Amniotic stem cell (primary cell): ENCODE results near the gene FAM185A.
"Not testable (repeated sequence)": the region's sequence is repeated elsewhere in the genome, so short reads cannot be mapped to it uniquely, and the experiment has no call there.

Experiments
- DNase-seq: peaks from one replicate; lab custom pipeline; 2025; lab: John Stamatoyannopoulos, UW

FAM185A gene

DNA sequence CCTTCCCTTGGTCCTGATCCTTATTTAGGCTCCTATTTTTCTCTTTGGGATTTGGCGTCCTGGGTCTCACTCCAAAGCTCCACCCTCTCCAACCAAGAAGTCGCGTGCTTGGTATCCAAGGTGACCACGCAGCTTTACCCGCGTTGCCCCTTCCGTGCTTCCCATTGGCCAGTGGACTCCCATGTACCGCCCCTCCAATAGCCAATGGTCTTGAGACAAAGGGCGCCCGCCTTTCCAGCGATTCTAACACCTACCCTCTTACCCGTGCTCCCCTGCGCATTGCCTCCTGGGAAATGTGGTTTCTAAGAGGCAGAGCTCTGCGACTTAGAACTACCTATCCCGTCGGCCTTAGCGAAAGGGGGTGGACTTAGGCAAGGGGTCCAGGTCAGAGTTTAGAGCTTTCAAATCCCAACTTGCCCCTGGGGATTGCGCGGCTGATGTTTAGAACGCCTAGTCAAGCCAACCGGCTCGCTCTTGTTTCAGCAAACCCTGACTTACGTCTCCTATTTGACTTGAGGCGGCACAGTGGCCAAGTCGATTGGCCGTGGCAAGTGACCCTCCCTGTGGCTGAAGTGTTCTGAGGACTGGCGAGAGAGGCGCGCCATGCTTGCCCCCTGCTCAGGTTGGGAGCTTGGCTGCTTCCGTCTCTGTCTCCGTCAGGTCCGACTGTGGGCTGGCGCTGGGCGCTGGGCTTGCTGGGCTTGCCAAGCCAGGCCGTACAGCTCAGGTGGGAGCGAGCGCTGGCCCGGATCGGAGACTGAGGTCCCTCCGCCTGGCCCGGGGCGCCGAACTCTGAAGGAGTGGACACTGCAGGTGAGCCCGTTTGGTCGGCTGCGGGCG lies at the start of gene FAM185A:
FAM185A (plus strand) TSS at position 395 of the 840 bp plus-strand sequence; CDS start at position 604, 209 bp downstream.
- DNase-seq = peak; percentile 98

GRCh38 chr7:102713011-102713690 lies 35.6 kb upstream of the FAM185A start:
- DNase-seq = not testable (repeated sequence)

- not testable (repeated sequence) for DNase-seq
Measured at GRCh38 chr7:102713691-102714080, 35.1 kb upstream of the FAM185A start.

- not testable (repeated sequence) for DNase-seq
Measured at GRCh38 chr7:102714774-102715522, 33.9 kb upstream of the FAM185A start.

GRCh38 chr7:102715718-102716117 lies 33.1 kb upstream of the FAM185A start:
- DNase-seq = not testable (repeated sequence)

- not testable (repeated sequence) for DNase-seq
Measured at GRCh38 chr7:102718491-102718890, 30.3 kb upstream of the FAM185A start.

- not testable (repeated sequence) for DNase-seq
Measured at GRCh38 chr7:102726170-102726569, 22.6 kb upstream of the FAM185A start.

- DNase-seq = not testable (repeated sequence)
Measured at GRCh38 chr7:102729670-102730069, 19.1 kb upstream of the FAM185A start.

DNA sequence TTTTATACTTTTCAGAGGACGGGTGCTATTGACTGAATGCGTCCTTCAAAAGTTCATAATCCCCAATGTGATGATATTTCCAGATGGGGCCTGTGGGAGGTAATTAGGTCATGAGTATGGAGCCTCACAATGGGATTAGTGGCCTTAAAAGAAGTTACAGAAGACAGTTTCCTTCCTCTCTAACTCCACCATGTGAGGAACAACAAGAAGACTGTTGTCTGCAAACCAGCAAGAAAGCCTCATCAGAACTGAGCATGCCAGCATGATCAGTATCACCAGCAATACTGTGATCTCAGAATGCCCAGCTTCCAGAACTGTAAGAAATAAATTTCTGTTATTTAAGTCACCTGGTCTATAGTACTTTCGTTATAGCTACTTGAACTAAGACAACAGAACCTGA lies 18.4 kb upstream of the FAM185A start:
- DNase-seq = not testable (repeated sequence)

DNA sequence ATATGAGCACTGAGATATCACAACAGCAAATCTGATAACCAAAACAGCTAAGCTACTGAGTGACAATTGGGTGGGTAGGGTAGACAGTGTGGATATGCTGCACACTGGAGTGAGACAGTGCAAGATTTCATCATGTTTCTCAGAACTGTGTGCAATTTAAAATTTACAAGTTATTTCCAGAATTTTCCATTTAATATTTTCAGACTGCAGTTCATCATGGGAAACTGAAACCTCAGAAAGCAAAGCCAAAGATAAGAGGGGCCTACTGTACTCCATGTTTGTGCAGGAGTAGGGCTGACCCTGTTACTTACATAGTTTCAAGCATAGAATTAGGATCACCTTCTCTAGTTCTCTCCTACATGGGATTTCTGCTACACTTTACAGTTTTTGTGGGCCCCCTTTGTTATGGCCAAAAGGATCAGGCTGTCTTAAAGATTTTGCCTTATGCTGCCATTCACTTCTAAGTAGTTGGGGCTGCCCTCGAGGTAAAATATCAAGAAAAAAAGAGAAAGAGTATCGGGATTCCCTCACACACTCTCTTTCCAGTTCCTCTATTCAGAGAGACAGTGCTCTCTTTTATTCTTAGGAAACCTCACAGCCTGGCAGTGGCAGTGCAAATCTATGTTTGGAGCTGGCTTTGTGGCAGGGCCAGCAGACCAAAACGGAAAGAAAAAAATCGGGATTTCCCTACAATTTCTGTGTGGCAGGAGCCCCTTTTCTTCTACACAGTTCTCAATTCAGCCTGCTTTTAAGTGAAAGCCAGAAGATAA lies 6.6 kb upstream of the FAM185A start:
- not testable (repeated sequence) for DNase-seq

DNA sequence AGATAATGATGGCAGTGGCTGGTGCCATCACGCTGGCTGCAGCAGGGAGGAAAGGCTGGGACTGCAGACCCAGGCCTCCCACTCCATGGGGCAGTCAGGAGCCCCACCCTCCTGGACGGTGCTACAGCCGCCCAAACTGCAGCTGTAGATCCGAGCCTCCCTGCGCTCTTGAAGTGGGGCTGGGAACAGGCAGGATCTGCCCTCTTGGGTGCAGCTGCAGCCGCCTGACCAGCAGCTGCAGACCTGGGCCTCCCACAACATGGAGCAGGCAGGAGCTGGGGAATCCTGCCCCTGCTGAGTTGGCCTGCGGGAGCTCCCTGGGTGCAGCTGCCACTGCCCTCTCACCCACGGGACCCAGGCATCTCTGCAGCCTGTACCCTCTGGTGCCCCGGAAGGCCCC lies 4.9 kb upstream of the FAM185A start:
- not testable (repeated sequence) for DNase-seq

DNA sequence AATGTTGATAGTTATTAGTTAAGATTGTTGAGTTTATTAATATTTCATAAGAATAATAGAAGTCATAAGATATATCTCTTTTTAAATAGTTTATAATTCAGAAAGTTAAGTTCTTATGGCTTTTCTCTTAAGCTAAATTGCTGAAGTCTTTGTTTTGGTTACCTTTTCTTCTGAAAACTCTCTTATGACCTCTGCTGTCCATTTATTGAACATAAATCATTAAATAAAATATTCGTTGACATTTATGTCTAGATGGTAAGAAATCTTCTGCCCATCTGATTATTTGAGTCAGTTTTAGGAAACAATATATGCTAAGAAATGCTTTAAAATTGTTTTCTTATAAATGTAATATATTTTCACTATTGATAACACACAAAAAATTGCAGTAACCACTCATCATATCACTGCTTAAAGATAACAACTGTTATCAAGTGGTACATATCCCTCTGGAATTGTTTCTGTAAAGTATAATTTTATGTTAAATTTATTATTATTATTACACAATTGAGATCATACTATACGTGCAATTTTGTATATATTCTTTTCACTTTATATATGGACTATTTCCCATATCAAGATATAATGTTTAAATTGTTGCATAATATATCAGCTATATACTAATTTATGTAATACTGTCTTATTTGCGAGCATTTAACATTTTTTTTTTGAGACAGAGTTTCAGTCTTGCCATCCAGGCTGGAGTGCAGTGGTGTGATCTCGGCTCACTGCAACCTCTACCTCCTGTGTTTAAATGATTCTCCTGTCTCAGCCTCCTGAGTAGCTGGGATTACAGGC lies 3.1 kb upstream of the FAM185A start:
- DNase-seq = not testable (repeated sequence)

GRCh38 chr7:102749445-102749786 lies 617 bp downstream of the FAM185A start:
- DNase-seq = not testable (repeated sequence)

DNA sequence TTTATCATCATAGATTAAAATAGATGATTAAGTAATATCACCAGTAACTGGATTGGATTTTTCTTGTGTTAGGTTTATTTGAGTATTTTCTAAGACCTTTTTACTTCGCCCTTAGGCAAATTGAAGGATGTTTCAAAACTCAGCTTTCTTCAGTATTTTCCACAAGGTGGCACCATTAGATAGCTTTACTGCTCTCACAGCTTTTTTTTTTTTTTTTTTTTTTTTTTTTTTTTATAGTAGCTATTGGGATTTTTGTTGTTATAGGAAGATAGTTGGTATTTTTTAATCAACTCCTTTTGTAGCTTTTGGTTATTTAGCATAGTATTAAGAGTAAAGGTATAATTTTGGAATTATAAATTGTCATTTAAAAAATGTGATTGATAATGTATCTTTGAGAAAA lies 9.4 kb downstream of the FAM185A start:
- not testable (repeated sequence) for DNase-seq

DNA sequence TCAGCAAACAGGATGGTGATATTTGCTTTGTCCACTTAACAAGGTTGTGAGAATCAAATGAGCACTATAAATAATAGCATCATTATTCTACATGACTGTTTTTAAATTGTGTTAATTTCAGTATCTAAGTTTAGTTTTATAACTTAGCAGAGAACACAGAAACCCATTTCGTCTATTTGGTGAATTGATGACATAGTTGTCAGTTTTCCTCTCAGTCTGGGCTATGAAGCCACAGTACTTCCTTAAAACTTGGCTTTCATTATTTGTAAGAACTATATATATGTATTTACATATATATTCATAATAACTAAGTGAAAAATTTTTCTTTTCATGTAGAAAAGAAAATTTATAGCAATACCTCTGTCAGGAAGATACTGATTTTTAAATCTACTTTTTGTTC lies 11.1 kb downstream of the FAM185A start:
- DNase-seq = not testable (repeated sequence)

DNA sequence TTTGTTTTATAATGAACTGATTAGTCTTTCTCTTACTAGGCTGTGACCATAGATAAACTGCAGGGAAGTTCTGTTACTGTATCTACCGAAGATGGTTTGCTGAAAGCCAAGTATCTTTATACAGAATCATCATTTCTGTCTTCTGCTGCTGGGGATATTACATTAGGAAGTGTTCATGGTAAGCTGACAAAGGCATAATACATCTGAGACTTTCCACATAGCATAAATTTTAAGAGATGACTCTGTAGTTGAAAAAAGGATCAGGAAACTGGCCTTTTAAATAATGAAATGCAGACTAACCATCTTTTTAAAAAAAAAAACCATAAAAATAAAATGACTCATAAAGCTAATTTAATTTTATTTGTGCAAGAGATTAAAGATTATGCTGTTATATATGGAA lies 12.4 kb downstream of the FAM185A start:
- not testable (repeated sequence) for DNase-seq

- DNase-seq = not testable (repeated sequence)
Measured at GRCh38 chr7:102763295-102763905, 14.6 kb downstream of the FAM185A start.

- DNase-seq = not testable (repeated sequence)
Measured at GRCh38 chr7:102769657-102770192, 20.9 kb downstream of the FAM185A start.

GRCh38 chr7:102770467-102770866 lies 21.7 kb downstream of the FAM185A start:
- DNase-seq = not testable (repeated sequence)

- not testable (repeated sequence) for DNase-seq
Measured at GRCh38 chr7:102776217-102776616, 27.4 kb downstream of the FAM185A start.
